Natural killer cell treated with Interleukin-12 subunit alpha and Interleukin-12 subunit beta and Interleukin-15 and Interleukin-18, amount 100 ng/mL, for 72 hours (primary cell): Measurements from ENCODE around the gene RPP38. TPM values are rescaled to one million over a fixed set of nuclear protein-coding genes. Genes with fewer than 3 reads are reported as not detected.

Experiments used
- ATAC-seq, 2 donors: fragments of 150-1000 bp; cut with Tn5 transposase in 1 of 2; sonication (Bioruptor Pico), chemical (Tn5 transposase) in 1 of 2; 2 replicates each; pipeline ENCODE4 v1.10.0; 2021
- DNase-seq: peaks from one replicate; pipeline ENCODE4 v3.0.0; 2022; ENCODE audit warnings: low spot score
- H3K27ac Mint-ChIP-seq, 2 donors: 1 replicate in 1 of 2; 2 replicates in 1 of 2; pipeline ENCODE4 v1.8.0; 2022; ENCODE audit warnings: mixed read lengths in 2 of 2, mild to moderate bottlenecking in 1 of 2, moderate library complexity in 1 of 2
- H3K27me3 Mint-ChIP-seq, 2 donors: 1 replicate in 1 of 2; 2 replicates in 1 of 2; pipeline ENCODE4 v1.8.0; 2022; ENCODE audit warnings: mixed read lengths in 2 of 2
- H3K36me3 Mint-ChIP-seq: one replicate; pipeline ENCODE4 v1.8.0; 2022; ENCODE audit warnings: mixed read lengths
- H3K4me1 Mint-ChIP-seq, 2 donors: 1 replicate in 1 of 2; 2 replicates in 1 of 2; pipeline ENCODE4 v1.8.0; 2022; ENCODE audit warnings: low read depth in 2 of 2, mixed read lengths in 2 of 2, mild to moderate bottlenecking in 1 of 2
- H3K4me3 Mint-ChIP-seq: one replicate; pipeline ENCODE4 v1.8.0; 2022; ENCODE audit warnings: mixed read lengths
- H3K9me3 Mint-ChIP-seq: 2 replicates; pipeline ENCODE4 v1.8.0; 2022; ENCODE audit warnings: mixed read lengths
- total RNA-seq, 2 donors: library from RNA; stranded (reverse); gene quantifications; one replicate each; pipeline ENCODE4 v1.2.3, GENCODE V29; 2022

Gene RPP38
- total RNA-seq, 2 donors from 2014 or later = 13.4 to 21.4 TPM

DNA sequence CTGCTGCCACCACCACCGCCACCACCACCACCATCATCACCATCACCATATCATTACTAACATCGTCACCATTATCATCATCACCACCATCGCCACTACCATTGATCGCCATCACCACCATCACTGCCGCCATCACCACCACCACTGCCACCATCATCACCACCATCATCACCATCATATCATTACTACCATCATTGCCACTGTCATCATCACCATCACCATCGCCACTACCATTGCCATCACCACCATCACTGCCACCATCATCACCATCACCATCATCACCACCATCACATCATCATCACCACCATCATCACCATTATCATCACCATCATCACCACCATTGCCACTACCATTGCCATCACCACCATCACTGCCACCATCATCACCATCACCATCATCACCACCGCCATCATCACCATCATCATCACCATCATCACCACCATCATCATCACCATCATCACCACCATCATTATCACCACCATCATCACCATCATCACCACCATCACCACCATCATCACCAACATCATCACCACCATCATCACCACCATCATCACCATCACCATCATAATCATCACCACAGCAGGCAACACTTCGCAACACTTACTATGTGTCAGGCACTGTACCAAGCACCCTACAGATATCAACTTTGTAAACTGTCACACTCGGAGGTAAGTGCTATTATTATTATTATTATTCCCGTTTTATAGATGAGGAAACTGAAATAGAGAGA is 52.1 kb downstream of the RPP38 start:
- no peak for DNase-seq
- Mint-ChIP-seq H3K27me3 (no peaks in the 10 kb centered on the region), H3K4me1 (peaks cover 8 to 13% of the 10 kb centered on the region in 2 donors), H3K9me3 (no peaks in the 10 kb centered on the region), H3K4me3 (no peak overlapping the region), H3K36me3 (no peaks in the 10 kb centered on the region), H3K27ac (no peak overlapping the region)
- no peak for ATAC-seq

GRCh38 chr10:15150563-15150962 is 53.4 kb downstream of the RPP38 start:
- Mint-ChIP-seq H3K9me3 (no peaks in the 10 kb centered on the region), H3K4me3 (no peak overlapping the region), H3K36me3 (no peaks in the 10 kb centered on the region), H3K27ac (no peak overlapping the region), H3K27me3 (no peaks in the 10 kb centered on the region), H3K4me1 (peaks cover 4 to 13% of the 10 kb centered on the region in 2 donors)
- DNase-seq (no peak), ATAC-seq (no peak)

- H3K4me3 Mint-ChIP-seq = no peak overlapping the region
- peaks cover 0 to 5% of the 10 kb centered on the region in 2 donors for H3K4me1 Mint-ChIP-seq
- no peaks in the 10 kb centered on the region for H3K27me3 Mint-ChIP-seq
- H3K36me3 Mint-ChIP-seq = no peaks in the 10 kb centered on the region
- no peaks in the 10 kb centered on the region for H3K9me3 Mint-ChIP-seq
- DNase-seq (no peak), ATAC-seq (no peak)
- no peak overlapping the region for H3K27ac Mint-ChIP-seq
Observed at GRCh38 chr10:15152556-15152955, 55.4 kb downstream of the RPP38 start.

Other genes starting within 250 kb of the RPP38 start
- 10 to 100 TPM; 20.4 to 40.5 TPM for gene SUV39H2, start 218.5 kb upstream of the RPP38 start, total RNA-seq
- 10 to 100 TPM; 24.8 to 37.3 TPM for gene DCLRE1C, start 143.3 kb upstream of the RPP38 start, total RNA-seq
- gene MEIG1, start 138.0 kb upstream of the RPP38 start, total RNA-seq = not detected
- 1 to 10 TPM in 1 of 2 donors, under 1 TPM in 1; 0.89 to 1.2 TPM for gene OLAH, start 53.4 kb upstream of the RPP38 start, total RNA-seq
- under 1 TPM; 0.90 to 0.98 TPM for gene ACBD7, start 8.6 kb upstream of the RPP38 start, total RNA-seq
- 1 to 10 TPM; 3.4 to 8.6 TPM for gene NMT2, start 71.3 kb downstream of the RPP38 start, total RNA-seq